Left ventricle myocardium inferior (tissue), 1 donor: Measurements from ENCODE around the gene MYMK. TPM values are rescaled to one million over a fixed set of nuclear protein-coding genes. Genes with fewer than 3 reads are reported as not detected.

Experiments
- DNase-seq: peaks from one replicate; pipeline ENCODE4 v3.0.0-alpha.2; 2020
- H3K27ac ChIP-seq: fragments of 200-600 bp; replicated peaks from 2 replicates; pipeline ENCODE4 v1.8.0; 2021
- H3K27me3 ChIP-seq: fragments of 200-600 bp; 2 replicates; pipeline ENCODE4 v1.8.0; 2021; ENCODE audit warnings: low read depth
- H3K36me3 ChIP-seq: fragments of 200-600 bp; 2 replicates; pipeline ENCODE4 v1.8.0; 2021
- H3K4me1 ChIP-seq: fragments of 200-600 bp; 2 replicates; pipeline ENCODE4 v1.8.0; 2021
- H3K4me3 ChIP-seq: fragments of 200-600 bp; 2 replicates; pipeline ENCODE4 v1.8.0; 2021; ENCODE audit warnings: mild to moderate bottlenecking, moderate library complexity
- H3K9me3 ChIP-seq: fragments of 200-600 bp; replicated peaks from 2 replicates; pipeline ENCODE4 v1.8.0; 2021
- CTCF ChIP-seq: fragments of 200-600 bp; IDR thresholded peaks from 2 replicates; pipeline ENCODE4 v1.8.0; 2021; ENCODE audit warnings: antibody characterized with exemption, mild to moderate bottlenecking, borderline replicate concordance
- intact Hi-C: fragments of 100-400 bp; cut with micrococcal nuclease; formaldehyde crosslinking; loops from one replicate; pipeline ENCODE4 v1.11.0; 2022
- total RNA-seq: library from RNA; stranded (reverse); fragmentation: NEBNext Ultra II Directional; extraction: Animal tissue kit (Norgen Biotek cat#: 25700); gene quantifications from one replicate; pipeline ENCODE4 v1.2.1, GENCODE V29; 2021
- donor health status: DM: no; HTN: yes; CAD: no; lungs with severe emphysema.

MYMK gene
- total RNA-seq, 1 donor from 2014 or later, result not detected

- no peak for DNase-seq
- H3K27me3 ChIP-seq, result no peaks in the 10 kb centered on the region
- TF ChIP-seq CTCF, result no peak
- peaks cover 14% of the 10 kb centered on the region for H3K36me3 ChIP-seq
- intact Hi-C loops, result no loop called here
- no peaks in the 10 kb centered on the region for H3K9me3 ChIP-seq
- no peak overlapping the region for H3K4me3 ChIP-seq
- peaks cover 20% of the 10 kb centered on the region for H3K4me1 ChIP-seq
- no peak overlapping the region for H3K27ac ChIP-seq
Measured at GRCh38 chr9:133474853-133475252, 49.9 kb downstream of the MYMK start.

GRCh38 chr9:133474215-133474614, 50.5 kb downstream of the MYMK start:
- Histone ChIP-seq H3K27me3 (no peaks in the 10 kb centered on the region), H3K9me3 (no peaks in the 10 kb centered on the region), H3K4me1 (peaks cover 13% of the 10 kb centered on the region), H3K4me3 (no peak overlapping the region), H3K36me3 (peaks cover 14% of the 10 kb centered on the region), H3K27ac (no peak overlapping the region)
- TF ChIP-seq CTCF, result no peak
- no peak for DNase-seq
- intact Hi-C loops, result no loop called here

- Histone ChIP-seq H3K27me3 (no peaks in the 10 kb centered on the region), H3K27ac (no peak overlapping the region), H3K4me1 (peaks cover 10% of the 10 kb centered on the region), H3K9me3 (no peaks in the 10 kb centered on the region), H3K36me3 (peaks cover 17% of the 10 kb centered on the region), H3K4me3 (no peak overlapping the region)
- no peak for DNase-seq
- no peak for TF ChIP-seq CTCF
- intact Hi-C loops, result no loop called here
Measured at GRCh38 chr9:133473743-133474142, 51.0 kb downstream of the MYMK start.

- Histone ChIP-seq H3K4me1 (peaks cover 2% of the 10 kb centered on the region), H3K27me3 (no peaks in the 10 kb centered on the region), H3K36me3 (peaks cover 21% of the 10 kb centered on the region), H3K9me3 (no peaks in the 10 kb centered on the region), H3K4me3 (no peak overlapping the region), H3K27ac (no peak overlapping the region)
- TF ChIP-seq CTCF, result no peak
- intact Hi-C loops, result no loop called here
- no peak for DNase-seq
Measured at GRCh38 chr9:133472753-133473378, 51.9 kb downstream of the MYMK start.

- no peak for TF ChIP-seq CTCF
- intact Hi-C loops, result no loop called here
- DNase-seq, result no peak
- H3K4me3 ChIP-seq, result no peak overlapping the region
- no peak overlapping the region for H3K27ac ChIP-seq
- no peaks in the 10 kb centered on the region for H3K4me1 ChIP-seq
- no peaks in the 10 kb centered on the region for H3K9me3 ChIP-seq
- no peaks in the 10 kb centered on the region for H3K27me3 ChIP-seq
- H3K36me3 ChIP-seq, result peaks cover 21% of the 10 kb centered on the region
Measured at GRCh38 chr9:133472277-133472645, 52.5 kb downstream of the MYMK start.
